ENCODE results near the gene SHF.

Gene SHF

DNA sequence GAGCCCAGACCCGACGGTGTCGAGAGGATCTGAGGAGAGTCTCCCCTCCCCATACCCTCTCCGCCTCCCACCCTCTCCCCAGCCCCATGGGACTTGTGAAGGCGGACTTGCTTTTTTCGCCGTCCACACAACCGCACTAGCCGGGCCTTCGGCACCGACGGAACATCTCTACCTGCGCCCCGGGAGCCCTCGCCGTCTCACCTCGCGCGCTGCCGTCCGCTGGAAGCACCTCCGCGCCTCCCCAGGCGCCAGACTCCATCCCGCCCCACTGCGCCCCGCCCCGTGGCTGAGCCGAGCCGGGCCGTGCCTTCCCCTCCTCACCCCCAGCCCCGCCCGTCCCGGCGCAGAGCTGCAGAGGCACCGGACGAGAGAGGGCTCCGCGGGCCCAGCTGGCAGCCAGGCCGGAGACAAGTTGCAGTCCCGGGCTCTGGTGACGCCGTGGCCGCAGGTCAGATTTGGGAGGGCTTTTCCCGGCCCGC is 58.1 kb downstream of the SHF start, which contains the start of the genes DUOX1 and DUOXA1:
Gene DUOX1, plus strand, starts transcription at position 344 of the 479 bp plus-strand sequence. CDS start 1,973 bp downstream, outside the sequence.
Gene DUOXA1, minus strand, starts transcription at position 229 of the 479 bp plus-strand sequence. CDS start 6,865 bp downstream, outside the sequence.
- Histone ChIP-seq H3K4me1 (ENCODE audit: low read length) (no peaks in the 10 kb centered on the region), H3K9ac (ENCODE audit: low read length) (no peak within 1 kb of the TSS), H3K36me3 (replicated peaks; ENCODE audit: low read depth, low read length) (no peaks in the 10 kb centered on the region), H3K9me3 (ENCODE audit: insufficient read depth, low read length) (no peaks in the 10 kb centered on the region), H3K4me3 (ENCODE audit: low read length) (no peak within 1 kb of the TSS), H2AFZ (ENCODE audit: low read depth, low read length) (no peak within 1 kb of the TSS), H4K20me1 (ENCODE audit: insufficient read depth, low read length) (no peaks in the 10 kb centered on the region), H3K4me2 (ENCODE audit: low read length) (no peak within 1 kb of the TSS), H3K79me2 (ENCODE audit: low read length) (no peaks in the 10 kb centered on the region), H3K27me3 (ENCODE audit: low read depth, low read length) (peaks cover 18% of the 10 kb centered on the region), H3K27ac (ENCODE audit: low read length) (no peak within 1 kb of the TSS)
- no peak for TF ChIP-seq EZH2phosphoT487 (IDR thresholded peaks at IDR 0.05; ENCODE audit: low read depth)
- TF ChIP-seq, protein P1, sequence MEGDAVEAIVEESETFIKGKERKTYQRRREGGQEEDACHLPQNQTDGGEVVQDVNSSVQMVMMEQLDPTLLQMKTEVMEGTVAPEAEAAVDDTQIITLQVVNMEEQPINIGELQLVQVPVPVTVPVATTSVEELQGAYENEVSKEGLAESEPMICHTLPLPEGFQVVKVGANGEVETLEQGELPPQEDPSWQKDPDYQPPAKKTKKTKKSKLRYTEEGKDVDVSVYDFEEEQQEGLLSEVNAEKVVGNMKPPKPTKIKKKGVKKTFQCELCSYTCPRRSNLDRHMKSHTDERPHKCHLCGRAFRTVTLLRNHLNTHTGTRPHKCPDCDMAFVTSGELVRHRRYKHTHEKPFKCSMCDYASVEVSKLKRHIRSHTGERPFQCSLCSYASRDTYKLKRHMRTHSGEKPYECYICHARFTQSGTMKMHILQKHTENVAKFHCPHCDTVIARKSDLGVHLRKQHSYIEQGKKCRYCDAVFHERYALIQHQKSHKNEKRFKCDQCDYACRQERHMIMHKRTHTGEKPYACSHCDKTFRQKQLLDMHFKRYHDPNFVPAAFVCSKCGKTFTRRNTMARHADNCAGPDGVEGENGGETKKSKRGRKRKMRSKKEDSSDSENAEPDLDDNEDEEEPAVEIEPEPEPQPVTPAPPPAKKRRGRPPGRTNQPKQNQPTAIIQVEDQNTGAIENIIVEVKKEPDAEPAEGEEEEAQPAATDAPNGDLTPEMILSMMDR (IDR thresholded peaks at IDR 0.05; ENCODE audit: low read depth, low read length): no peak

DNA sequence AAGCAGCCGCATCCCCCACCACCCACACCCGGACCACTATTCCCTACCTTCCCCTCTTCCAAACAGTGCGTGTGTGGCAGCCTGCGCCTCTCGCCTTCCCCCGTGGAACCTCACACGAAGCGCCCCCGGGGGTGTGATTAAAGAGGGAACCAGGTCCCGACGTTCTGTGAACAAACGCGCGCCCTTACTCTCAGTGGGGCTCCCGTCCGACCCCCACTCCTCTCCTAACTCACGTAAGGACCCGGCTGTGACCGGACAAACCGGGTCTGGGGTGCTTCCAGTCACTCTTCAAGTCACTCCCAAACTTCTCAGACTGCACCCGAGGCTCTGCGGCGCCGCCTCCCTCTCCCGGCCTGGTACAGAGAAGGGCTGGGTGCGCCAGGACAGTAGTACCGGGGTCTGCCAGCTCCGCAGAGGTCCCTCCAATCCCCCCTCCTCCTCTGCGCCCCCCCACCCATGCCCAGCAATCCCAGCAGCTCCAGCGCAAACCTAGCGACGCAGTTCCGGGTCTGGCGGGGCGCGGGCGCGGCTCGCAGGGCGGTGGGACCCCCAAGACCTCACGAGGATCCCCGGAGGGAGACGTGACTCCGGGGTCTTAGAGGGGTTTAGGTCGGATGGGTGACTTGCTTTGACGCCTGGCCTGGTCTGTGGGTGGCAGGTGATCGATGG is 58.7 kb downstream of the SHF start:
- Histone ChIP-seq H3K4me3 (ENCODE audit: low read length) (no peak overlapping the region), H3K36me3 (replicated peaks; ENCODE audit: low read depth, low read length) (no peaks in the 10 kb centered on the region), H3K27ac (ENCODE audit: low read length) (no peak overlapping the region), H3K9ac (ENCODE audit: low read length) (no peak overlapping the region), H3K9me3 (ENCODE audit: insufficient read depth, low read length) (no peaks in the 10 kb centered on the region), H4K20me1 (ENCODE audit: insufficient read depth, low read length) (no peaks in the 10 kb centered on the region), H3K4me1 (ENCODE audit: low read length) (no peaks in the 10 kb centered on the region), H3K79me2 (ENCODE audit: low read length) (no peaks in the 10 kb centered on the region), H3K27me3 (ENCODE audit: low read depth, low read length) (peaks cover 22% of the 10 kb centered on the region), H2AFZ (ENCODE audit: low read depth, low read length) (no peak overlapping the region), H3K4me2 (ENCODE audit: low read length) (no peak overlapping the region)
- no peak for TF ChIP-seq EZH2phosphoT487 (IDR thresholded peaks at IDR 0.05; ENCODE audit: low read depth)

DNA sequence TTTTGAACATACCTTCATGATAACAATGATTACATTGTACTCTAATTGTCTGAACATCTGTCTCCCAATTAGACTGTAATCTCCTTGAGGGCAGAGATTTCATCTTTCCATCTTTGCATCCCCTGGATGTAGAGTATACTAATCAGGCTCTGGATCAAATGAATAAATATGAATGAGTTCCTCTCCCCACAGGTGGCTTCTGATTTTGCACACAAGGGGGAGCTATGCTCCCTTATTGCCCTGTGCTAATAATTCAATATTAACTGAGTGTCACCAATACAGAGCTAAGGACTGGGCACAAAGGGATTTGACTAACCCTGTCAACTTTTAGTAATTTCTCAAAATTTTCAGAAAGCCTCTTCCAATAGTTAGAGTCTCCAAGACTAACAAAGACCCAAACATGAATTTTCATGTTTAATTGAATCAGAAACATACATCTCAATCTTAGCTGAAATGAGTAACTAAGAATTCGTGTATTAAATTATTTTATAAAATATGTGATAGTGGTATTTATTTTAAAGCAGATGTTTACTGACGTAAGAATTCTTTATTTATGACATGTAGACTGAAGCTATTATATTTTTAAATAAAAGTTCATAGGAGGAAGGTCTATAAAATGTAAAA is 61.1 kb downstream of the SHF start:
- Histone ChIP-seq H3K4me1 (ENCODE audit: low read length) (no peaks in the 10 kb centered on the region), H3K27me3 (ENCODE audit: low read depth, low read length) (peaks cover 34% of the 10 kb centered on the region), H3K9me3 (ENCODE audit: insufficient read depth, low read length) (no peaks in the 10 kb centered on the region), H3K4me3 (ENCODE audit: low read length) (no peak overlapping the region), H3K36me3 (replicated peaks; ENCODE audit: low read depth, low read length) (no peaks in the 10 kb centered on the region), H3K9ac (ENCODE audit: low read length) (no peak overlapping the region), H3K27ac (ENCODE audit: low read length) (no peak overlapping the region), H2AFZ (ENCODE audit: low read depth, low read length) (no peak overlapping the region), H4K20me1 (ENCODE audit: insufficient read depth, low read length) (no peaks in the 10 kb centered on the region), H3K79me2 (ENCODE audit: low read length) (no peaks in the 10 kb centered on the region), H3K4me2 (ENCODE audit: low read length) (no peak overlapping the region)
- TF ChIP-seq, protein P1 (IDR thresholded peaks at IDR 0.05; ENCODE audit: low read depth, low read length): peak; percentile 86
- no peak for TF ChIP-seq EZH2phosphoT487 (IDR thresholded peaks at IDR 0.05; ENCODE audit: low read depth)

DNA sequence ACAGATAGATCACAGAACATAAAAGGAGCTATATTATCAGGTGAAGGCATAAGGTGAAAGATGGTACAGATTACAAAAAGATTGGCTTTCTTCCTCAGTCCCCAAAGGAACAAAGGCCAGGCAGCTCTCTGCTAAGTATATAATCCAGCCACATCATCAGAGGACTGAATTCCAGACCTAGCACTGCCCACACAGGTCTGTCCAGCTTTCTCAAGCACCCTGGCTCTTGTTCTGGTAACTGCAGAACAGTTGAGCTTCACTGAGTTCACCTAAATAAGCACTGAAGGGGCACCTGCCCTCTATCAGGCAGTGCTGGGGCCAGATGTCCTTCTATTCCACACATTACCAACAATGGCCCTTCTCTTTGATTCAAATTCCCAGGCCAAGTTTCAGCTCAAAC is 64.4 kb downstream of the SHF start:
- Histone ChIP-seq H3K27me3 (ENCODE audit: low read depth, low read length) (peaks cover 34% of the 10 kb centered on the region), H3K79me2 (ENCODE audit: low read length) (no peaks in the 10 kb centered on the region)

More for the DNA sequence above, 64.4 kb downstream of the SHF start:
- Histone ChIP-seq H3K9me3 (ENCODE audit: insufficient read depth, low read length) (no peaks in the 10 kb centered on the region), H3K4me1 (ENCODE audit: low read length) (no peaks in the 10 kb centered on the region), H3K9ac (ENCODE audit: low read length) (no peak overlapping the region), H2AFZ (ENCODE audit: low read depth, low read length) (no peak overlapping the region), H4K20me1 (ENCODE audit: insufficient read depth, low read length) (no peaks in the 10 kb centered on the region), H3K27ac (ENCODE audit: low read length) (no peak overlapping the region), H3K4me3 (ENCODE audit: low read length) (no peak overlapping the region), H3K36me3 (replicated peaks; ENCODE audit: low read depth, low read length) (no peaks in the 10 kb centered on the region), H3K4me2 (ENCODE audit: low read length) (no peak overlapping the region)
- TF ChIP-seq, protein P1 (IDR thresholded peaks at IDR 0.05; ENCODE audit: low read depth, low read length): no peak
- no peak for TF ChIP-seq EZH2phosphoT487 (IDR thresholded peaks at IDR 0.05; ENCODE audit: low read depth)
